GM10847 (cell line): ENCODE measurements around the gene TMEM154.

Experiments used
- POLR2A ChIP-seq: IDR thresholded peaks from 2 replicates; pipeline ENCODE4 v1.6.1; 2011; ENCODE audit not compliant: insufficient read length; ENCODE audit errors: extremely low read depth

The TMEM154 gene

GRCh38 chr4:152700151-152700550, 20.4 kb upstream of the TMEM154 start:
- no peak for TF ChIP-seq POLR2A

- TF ChIP-seq POLR2A = no peak
Observed at GRCh38 chr4:152699313-152699712, 19.5 kb upstream of the TMEM154 start.

GRCh38 chr4:152698089-152698499, 18.3 kb upstream of the TMEM154 start:
- no peak for TF ChIP-seq POLR2A

- no peak for TF ChIP-seq POLR2A
Observed at GRCh38 chr4:152697284-152698088, 17.7 kb upstream of the TMEM154 start.

- TF ChIP-seq POLR2A = no peak
Observed at GRCh38 chr4:152696764-152697261, 17.0 kb upstream of the TMEM154 start.

GRCh38 chr4:152693871-152694270, 14.1 kb upstream of the TMEM154 start:
- TF ChIP-seq POLR2A = no peak

- no peak for TF ChIP-seq POLR2A
Observed at GRCh38 chr4:152691761-152692160, 12.0 kb upstream of the TMEM154 start.

- no peak for TF ChIP-seq POLR2A
Observed at GRCh38 chr4:152690706-152691651, 11.2 kb upstream of the TMEM154 start.

- TF ChIP-seq POLR2A = no peak
Observed at GRCh38 chr4:152689615-152690501, 10.1 kb upstream of the TMEM154 start.

GRCh38 chr4:152687974-152688599, 8.3 kb upstream of the TMEM154 start:
- no peak for TF ChIP-seq POLR2A

- no peak for TF ChIP-seq POLR2A
Observed at GRCh38 chr4:152686452-152687013, 6.7 kb upstream of the TMEM154 start.

- no peak for TF ChIP-seq POLR2A
Observed at GRCh38 chr4:152684587-152684986, 4.8 kb upstream of the TMEM154 start.

- no peak for TF ChIP-seq POLR2A
Observed at GRCh38 chr4:152684007-152684406, 4.2 kb upstream of the TMEM154 start.
